ENCODE results near the gene SNRNP25. TPM values are rescaled to one million over a fixed set of nuclear protein-coding genes. Genes with fewer than 3 reads are reported as not detected.
"Not testable (repeated sequence)": the region's sequence is repeated elsewhere in the genome, so short reads cannot be mapped to it uniquely, and the experiment has no call there.

Gene SNRNP25
- total and polyA plus RNA-seq, 12 donors, result 22.6 to 51.1 (median 32.9) TPM

DNA sequence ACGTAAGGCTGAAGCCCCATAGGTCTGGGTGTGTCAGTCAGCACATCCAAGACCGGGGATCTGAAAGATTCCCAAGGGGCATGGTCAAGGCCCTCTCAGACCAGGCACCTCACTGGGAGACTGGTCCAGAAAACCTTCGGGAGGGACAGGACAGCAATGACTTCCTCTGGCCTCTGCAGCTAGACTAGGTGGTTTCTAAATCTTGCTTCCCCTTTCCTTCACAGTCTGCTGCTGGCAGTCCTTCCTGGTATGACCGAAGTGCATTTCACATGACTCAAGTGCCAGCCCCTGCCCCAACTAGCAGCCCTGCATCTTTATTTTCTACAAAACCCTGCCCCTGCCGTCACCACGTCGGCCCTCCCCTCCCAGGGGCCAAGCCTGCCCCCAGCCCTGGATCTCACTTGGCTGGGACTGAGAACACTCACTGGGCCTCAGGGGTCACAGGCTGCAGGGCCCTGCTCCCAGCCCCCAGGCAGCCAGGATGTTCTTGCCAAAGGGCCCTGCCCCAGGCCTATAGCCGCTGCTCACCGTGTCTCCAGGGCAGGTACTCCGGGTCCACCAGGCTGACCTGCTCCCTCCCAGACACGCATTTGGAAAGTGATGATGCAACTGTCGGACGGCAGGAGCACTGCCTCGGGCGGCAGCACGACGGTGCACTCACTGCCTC, 18.5 kb upstream of the SNRNP25 start:
- intact Hi-C loops (cut with DNase I), result no loop called here
- Histone ChIP-seq H3K27me3 (no peaks in the 10 kb centered on the region), H3K4me1 (replicated peaks in 1 of 2) (no peaks in the 10 kb centered on the region), H3K4me3 (no peak overlapping the region), H3K36me3 (replicated peaks in 1 of 2) (no peaks in the 10 kb centered on the region), H3K9me3 (replicated peaks in 1 of 3) (no peaks in the 10 kb centered on the region), H3K27ac (no peak overlapping the region)
- DNase-seq, result peak in 2 of 7 donors; percentile 21 to 46
- 60 to 77% (median 70%) methylated on average over 5 to 17 of the region's 17 CpGs for WGBS, 4 donors
- no peak for TF ChIP-seq POLR2A (IDR thresholded peaks at IDR 0.05)

- Histone ChIP-seq H3K4me1 (replicated peaks in 1 of 2) (no peaks in the 10 kb centered on the region), H3K9me3 (replicated peaks in 1 of 3) (no peaks in the 10 kb centered on the region), H3K27ac (no peak overlapping the region), H3K27me3 (no peaks in the 10 kb centered on the region), H3K36me3 (replicated peaks in 1 of 2) (no peaks in the 10 kb centered on the region), H3K4me3 (no peak overlapping the region)
- DNase-seq, result peak in 1 of 7 donors; percentile 14
- 83 to 90% (median 86%) methylated on average over 4 to 11 of the region's 11 CpGs for WGBS, 4 donors
- intact Hi-C loops (cut with DNase I), result no loop called here
- TF ChIP-seq, protein P1, sequence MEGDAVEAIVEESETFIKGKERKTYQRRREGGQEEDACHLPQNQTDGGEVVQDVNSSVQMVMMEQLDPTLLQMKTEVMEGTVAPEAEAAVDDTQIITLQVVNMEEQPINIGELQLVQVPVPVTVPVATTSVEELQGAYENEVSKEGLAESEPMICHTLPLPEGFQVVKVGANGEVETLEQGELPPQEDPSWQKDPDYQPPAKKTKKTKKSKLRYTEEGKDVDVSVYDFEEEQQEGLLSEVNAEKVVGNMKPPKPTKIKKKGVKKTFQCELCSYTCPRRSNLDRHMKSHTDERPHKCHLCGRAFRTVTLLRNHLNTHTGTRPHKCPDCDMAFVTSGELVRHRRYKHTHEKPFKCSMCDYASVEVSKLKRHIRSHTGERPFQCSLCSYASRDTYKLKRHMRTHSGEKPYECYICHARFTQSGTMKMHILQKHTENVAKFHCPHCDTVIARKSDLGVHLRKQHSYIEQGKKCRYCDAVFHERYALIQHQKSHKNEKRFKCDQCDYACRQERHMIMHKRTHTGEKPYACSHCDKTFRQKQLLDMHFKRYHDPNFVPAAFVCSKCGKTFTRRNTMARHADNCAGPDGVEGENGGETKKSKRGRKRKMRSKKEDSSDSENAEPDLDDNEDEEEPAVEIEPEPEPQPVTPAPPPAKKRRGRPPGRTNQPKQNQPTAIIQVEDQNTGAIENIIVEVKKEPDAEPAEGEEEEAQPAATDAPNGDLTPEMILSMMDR (IDR thresholded peaks at IDR 0.05), result no peak
- no peak for TF ChIP-seq POLR2A (IDR thresholded peaks at IDR 0.05)
Observed at GRCh38 chr16:35678-36305, 17.8 kb upstream of the SNRNP25 start.

DNA sequence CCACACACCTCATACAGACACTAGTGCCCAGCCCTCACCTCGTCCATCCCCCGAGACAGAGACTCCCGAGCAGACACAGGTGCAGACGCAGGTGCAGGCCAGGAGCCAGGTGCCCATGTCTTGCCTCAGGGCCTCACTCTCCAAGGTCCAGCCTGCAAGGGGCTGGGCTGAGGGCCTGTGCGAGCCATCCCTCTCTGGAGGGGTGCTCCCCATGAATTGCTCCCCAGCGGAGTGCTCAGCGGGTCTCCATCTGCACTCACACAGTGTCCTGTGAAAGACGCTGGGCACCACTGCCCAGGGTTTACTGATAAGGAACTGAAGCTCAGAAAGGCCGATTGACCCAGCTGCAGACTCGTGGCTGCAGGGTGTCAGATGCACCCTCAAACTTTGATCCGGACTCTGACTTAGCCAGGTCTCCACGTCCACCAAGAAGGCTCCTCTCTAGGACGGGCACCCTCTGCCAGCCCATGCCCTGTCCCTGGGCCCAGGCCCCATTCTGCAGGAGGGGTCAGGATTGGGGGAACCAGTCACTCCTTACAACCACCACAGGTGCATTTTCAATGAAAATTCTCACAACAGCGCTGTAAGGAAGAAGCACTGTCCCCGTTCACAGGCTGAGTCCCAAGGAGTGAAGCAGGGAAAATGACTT, 17.2 kb upstream of the SNRNP25 start:
- DNase-seq, result peak in 1 of 7 donors; percentile 45
- Histone ChIP-seq H3K27me3 (no peaks in the 10 kb centered on the region), H3K36me3 (replicated peaks in 1 of 2) (no peaks in the 10 kb centered on the region), H3K4me3 (no peak overlapping the region), H3K9me3 (replicated peaks in 1 of 3) (no peaks in the 10 kb centered on the region), H3K27ac (no peak overlapping the region), H3K4me1 (replicated peaks in 1 of 2) (no peaks in the 10 kb centered on the region)
- intact Hi-C loops (cut with DNase I), result no loop called here
- TF ChIP-seq, protein P1 (IDR thresholded peaks at IDR 0.05), result no peak
- no peak for TF ChIP-seq POLR2A (IDR thresholded peaks at IDR 0.05)
- WGBS, 4 donors, result 91 to 97% (median 93%) methylated on average over 7 to 15 of the region's 15 CpGs

DNA sequence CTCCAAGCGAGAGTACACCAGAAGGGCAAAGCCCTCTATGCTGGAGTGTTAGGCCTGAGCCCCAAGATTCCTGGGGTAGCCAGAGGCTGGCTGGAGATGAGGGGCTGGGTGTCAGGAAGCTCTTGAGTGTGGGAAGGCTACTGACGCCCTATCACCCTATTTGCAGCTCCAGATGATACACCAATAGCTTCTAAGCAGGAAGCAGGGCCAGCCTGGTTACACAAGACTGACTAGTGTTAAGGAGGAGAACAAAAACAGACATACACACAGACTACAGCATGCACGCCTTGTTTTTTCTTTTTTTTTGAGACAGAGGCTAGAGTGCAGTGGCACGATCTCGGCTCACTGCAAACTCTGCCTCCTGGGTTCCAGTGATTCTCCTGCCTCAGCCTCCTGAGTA, 16.1 kb upstream of the SNRNP25 start:
- intact Hi-C loops (cut with DNase I), result no loop called here
- Histone ChIP-seq H3K27ac (no peak overlapping the region), H3K4me3 (no peak overlapping the region), H3K36me3 (replicated peaks in 1 of 2) (no peaks in the 10 kb centered on the region), H3K4me1 (replicated peaks in 1 of 2) (no peaks in the 10 kb centered on the region), H3K9me3 (replicated peaks in 1 of 3) (no peaks in the 10 kb centered on the region), H3K27me3 (no peaks in the 10 kb centered on the region)
- WGBS, 4 donors, result 89 to 97% (median 91%) methylated on average over 5 of the region's 5 CpGs
- DNase-seq, result peak in 1 of 7 donors; percentile 43
- TF ChIP-seq, protein P1 (IDR thresholded peaks at IDR 0.05), result no peak
- TF ChIP-seq POLR2A (IDR thresholded peaks at IDR 0.05), result no peak

GRCh38 chr16:38206-38605, 15.4 kb upstream of the SNRNP25 start:
- H3K4me1 ChIP-seq (replicated peaks in 1 of 2); H3K4me3 ChIP-seq; H3K36me3 ChIP-seq (replicated peaks in 1 of 2); H3K27ac ChIP-seq; intact Hi-C loops (cut with DNase I); H3K27me3 ChIP-seq; H3K9me3 ChIP-seq (replicated peaks in 1 of 3): not testable (repeated sequence)
- WGBS, 4 donors, result 80 to 94% (median 93%) methylated on average over 8 to 11 of the region's 11 CpGs
- peak in 1 of 7 donors; percentile 30 for DNase-seq
